OCI-LY7 (cell line): Measurements from ENCODE around the gene UBE4B. TPM values are rescaled to one million over a fixed set of nuclear protein-coding genes. Genes with fewer than 3 reads are reported as not detected.
"Not testable (repeated sequence)": the region's sequence is repeated elsewhere in the genome, so short reads cannot be mapped to it uniquely, and the experiment has no call there.

Source experiments
- BruUV-seq: library from RNA; stranded (reverse); fragments of 400-500 nt; replicated peaks from 2 replicates; lab custom pipeline; 2021; lab: Mats Ljungman, UMichigan
- CTCF ChIA-PET: fragments of 300-600 bp; sonication (Branson Sonifier 250); formaldehyde crosslinking; loops from one replicate; lab custom pipeline; 2022; ENCODE audit warnings: antibody characterized with exemption; ENCODE audit not compliant: unreplicated experiment; lab: Charles Lee
- POLR2A ChIA-PET: fragments of 300-600 bp; sonication (Branson Sonifier 250); formaldehyde crosslinking; loops from one replicate; lab custom pipeline; 2022; ENCODE audit warnings: antibody characterized with exemption; lab: Charles Lee
- DNase-seq: peaks from one replicate; pipeline ENCODE4 v3.0.0-alpha.2; 2015; ENCODE audit warnings: low spot score
- H2AFZ ChIP-seq: fragments of 200-600 bp; sonication (generic), shearing (Covaris generic); 2 replicates; pipeline ENCODE4 v1.6.1; 2014; ENCODE audit warnings: mild to moderate bottlenecking, antibody characterized with exemption, low read length, moderate library complexity
- H3K27ac ChIP-seq: fragments of 200-600 bp; sonication (generic); 2 replicates; pipeline ENCODE4 v1.5.1; 2014; ENCODE audit warnings: mixed run types, low read depth, mild to moderate bottlenecking, moderate library complexity, low read length, inconsistent platforms; ENCODE audit not compliant: poor library complexity, severe bottlenecking
- H3K36me3 ChIP-seq: fragments of 200-600 bp; sonication (generic); 2 replicates; pipeline ENCODE4 v1.6.1; 2014; ENCODE audit warnings: mild to moderate bottlenecking, antibody characterized with exemption, low read length, moderate library complexity, mixed read lengths; ENCODE audit not compliant: insufficient read depth
- H3K4me1 ChIP-seq: fragments of 200-600 bp; sonication (generic); 2 replicates; pipeline ENCODE4 v1.5.1; 2014; ENCODE audit warnings: mild to moderate bottlenecking, low read length; ENCODE audit not compliant: insufficient read depth, poor library complexity, severe bottlenecking
- H3K4me2 ChIP-seq: fragments of 200-600 bp; sonication (generic); 2 replicates; pipeline ENCODE4 v1.6.1; 2014; ENCODE audit warnings: mild to moderate bottlenecking, low read length
- H3K4me3 ChIP-seq: fragments of 200-600 bp; sonication (generic); 2 replicates; pipeline ENCODE4 v1.5.1; 2014; ENCODE audit warnings: mild to moderate bottlenecking, low read depth, low read length; ENCODE audit not compliant: poor library complexity, severe bottlenecking
- H3K79me2 ChIP-seq: fragments of 200-600 bp; sonication (generic); 2 replicates; pipeline ENCODE4 v1.6.1; 2016; ENCODE audit warnings: low read depth, mild to moderate bottlenecking, low read length, moderate library complexity, mixed read lengths; ENCODE audit not compliant: insufficient read depth
- H3K9me2 ChIP-seq: fragments of 200-600 bp; sonication (generic); 2 replicates; pipeline ENCODE4 v1.6.1; 2016; ENCODE audit warnings: mild to moderate bottlenecking, low read length, mixed read lengths; ENCODE audit not compliant: insufficient read depth
- H3K9me3 ChIP-seq: fragments of 200-600 bp; sonication (generic); 2 replicates; pipeline ENCODE4 v1.6.1; 2014; ENCODE audit warnings: mild to moderate bottlenecking, mixed run types, low read length, mixed read lengths
- H4K20me1 ChIP-seq: fragments of 200-600 bp; sonication (generic); 2 replicates; pipeline ENCODE4 v1.6.1; 2014; ENCODE audit warnings: mild to moderate bottlenecking, antibody characterized with exemption, low read length, moderate library complexity, mixed read lengths; ENCODE audit not compliant: insufficient read depth
- EZH2phosphoT487 ChIP-seq: fragments of 200-600 bp; sonication (generic); IDR thresholded peaks from 2 replicates; pipeline ENCODE4 v1.6.1; 2018; ENCODE audit warnings: low read depth, borderline replicate concordance, mild to moderate bottlenecking, mixed run types, antibody characterized with exemption, low read length, moderate library complexity, mixed read lengths
- intact Hi-C: fragments of 100-400 bp; cut with micrococcal nuclease; formaldehyde crosslinking; loops from one replicate; pipeline ENCODE4 v1.10.0; 2022; ENCODE audit not compliant: unreplicated experiment
- total RNA-seq, 2 experiments: library from RNA; depleted of rRNA in 1 of 2; stranded (reverse); fragments of >200 nt in 1 of 2; shearing (Covaris generic) in 1 of 2; gene quantifications; 2 replicates each; pipeline ENCODE4 v1.2.3, GENCODE V29; 2014 to 2022
- TF ChIP-seq, protein P1 (sequence below): fragments of 200-600 bp; sonication (generic); conservative IDR thresholded peaks from 2 replicates; pipeline ENCODE4 v1.5.1; 2014; ENCODE audit warnings: mild to moderate bottlenecking, antibody characterized with exemption, low read length, moderate library complexity, mixed read lengths

The UBE4B gene
- total RNA-seq, 2 experiments from 2014 or later, result 21.5 to 40.7 TPM

DNA sequence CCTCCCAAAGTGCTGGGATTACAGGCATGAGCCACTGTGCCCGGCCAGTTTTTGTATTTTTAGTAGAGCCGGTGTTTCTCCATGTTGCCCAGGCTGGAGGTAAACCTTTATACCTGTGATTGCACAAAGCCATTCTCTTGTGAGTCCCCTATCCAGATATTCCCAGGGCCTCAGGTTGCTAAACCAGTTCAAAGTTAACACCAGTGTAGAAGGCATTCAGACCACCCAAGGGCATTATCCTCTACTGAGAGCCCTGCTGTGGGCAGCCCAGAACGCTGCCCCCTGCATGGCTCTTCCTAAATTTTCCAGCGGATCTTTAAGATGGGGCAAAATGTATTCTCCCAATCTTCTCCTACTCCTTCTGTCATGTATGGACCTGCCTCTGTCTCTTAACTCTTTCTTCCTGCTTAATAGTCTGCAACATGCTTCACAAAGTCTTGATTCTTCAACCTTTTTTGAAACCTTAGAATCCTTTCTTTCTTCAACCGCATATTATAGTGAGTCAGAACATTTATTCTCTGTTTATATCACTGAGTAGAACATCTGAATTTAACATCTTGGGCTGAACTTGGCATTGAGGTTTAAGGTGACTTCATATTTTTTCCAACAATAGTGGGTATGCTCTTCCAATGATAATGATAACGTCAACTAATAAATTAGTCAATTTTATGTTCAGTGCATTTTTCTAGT is 36.0 kb downstream of the UBE4B start:
- BruUV-seq, result no TSS peak
- CTCF ChIA-PET, result no interaction called here
- H3K79me2 ChIP-seq, result peaks cover 6% of the 10 kb centered on the region; the same call in 1 of the 2 replicates
- no peaks in the 10 kb centered on the region for H3K4me1 ChIP-seq
- POLR2A ChIA-PET, result no interaction called here
- H3K4me3 ChIP-seq, result no peak overlapping the region
- no peaks in the 10 kb centered on the region for H3K9me2 ChIP-seq
- TF ChIP-seq, protein P1, sequence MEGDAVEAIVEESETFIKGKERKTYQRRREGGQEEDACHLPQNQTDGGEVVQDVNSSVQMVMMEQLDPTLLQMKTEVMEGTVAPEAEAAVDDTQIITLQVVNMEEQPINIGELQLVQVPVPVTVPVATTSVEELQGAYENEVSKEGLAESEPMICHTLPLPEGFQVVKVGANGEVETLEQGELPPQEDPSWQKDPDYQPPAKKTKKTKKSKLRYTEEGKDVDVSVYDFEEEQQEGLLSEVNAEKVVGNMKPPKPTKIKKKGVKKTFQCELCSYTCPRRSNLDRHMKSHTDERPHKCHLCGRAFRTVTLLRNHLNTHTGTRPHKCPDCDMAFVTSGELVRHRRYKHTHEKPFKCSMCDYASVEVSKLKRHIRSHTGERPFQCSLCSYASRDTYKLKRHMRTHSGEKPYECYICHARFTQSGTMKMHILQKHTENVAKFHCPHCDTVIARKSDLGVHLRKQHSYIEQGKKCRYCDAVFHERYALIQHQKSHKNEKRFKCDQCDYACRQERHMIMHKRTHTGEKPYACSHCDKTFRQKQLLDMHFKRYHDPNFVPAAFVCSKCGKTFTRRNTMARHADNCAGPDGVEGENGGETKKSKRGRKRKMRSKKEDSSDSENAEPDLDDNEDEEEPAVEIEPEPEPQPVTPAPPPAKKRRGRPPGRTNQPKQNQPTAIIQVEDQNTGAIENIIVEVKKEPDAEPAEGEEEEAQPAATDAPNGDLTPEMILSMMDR, result no peak
- TF ChIP-seq EZH2phosphoT487, result no peak
- no peaks in the 10 kb centered on the region for H3K9me3 ChIP-seq
- H3K36me3 ChIP-seq, result no peaks in the 10 kb centered on the region
- H2AFZ ChIP-seq, result no peak overlapping the region
- H4K20me1 ChIP-seq, result no peaks in the 10 kb centered on the region
- no peak overlapping the region for H3K27ac ChIP-seq
- H3K4me2 ChIP-seq, result no peak overlapping the region
- intact Hi-C loops, result no loop called here
- no peak for DNase-seq

- BruUV-seq, result no TSS peak
- Histone ChIP-seq H3K4me2 (no peak overlapping the region), H3K79me2 (peaks cover 6% of the 10 kb centered on the region; the same call in 1 of the 2 replicates), H3K4me1 (no peaks in the 10 kb centered on the region), H3K9me2 (no peaks in the 10 kb centered on the region), H3K36me3 (0 out of 2 replicates have a peak, but pooled peaks cover 4% of the 10 kb centered on the region), H4K20me1 (no peaks in the 10 kb centered on the region), H2AFZ (no peak overlapping the region), H3K4me3 (no peak overlapping the region), H3K27ac (no peak overlapping the region), H3K9me3 (no peaks in the 10 kb centered on the region)
- TF ChIP-seq EZH2phosphoT487, result no peak
- TF ChIP-seq, protein P1, result no peak
- CTCF ChIA-PET, result no interaction called here
- POLR2A ChIA-PET, result no interaction called here
- intact Hi-C loops, result no loop called here
- DNase-seq, result no peak
Measured at GRCh38 chr1:10070206-10070605, 37.4 kb downstream of the UBE4B start.

GRCh38 chr1:10071640-10072039 is 38.9 kb downstream of the UBE4B start:
- BruUV-seq, result no TSS peak
- intact Hi-C loops, result no loop called here
- Histone ChIP-seq H4K20me1 (no peaks in the 10 kb centered on the region), H3K4me3 (no peak overlapping the region), H3K27ac (no peak overlapping the region), H3K36me3 (0 out of 2 replicates have a peak, but pooled peaks cover 6% of the 10 kb centered on the region), H3K4me1 (no peaks in the 10 kb centered on the region), H3K9me2 (no peaks in the 10 kb centered on the region), H2AFZ (no peak overlapping the region), H3K9me3 (no peaks in the 10 kb centered on the region), H3K79me2 (0 out of 2 replicates have a peak, but pooled peaks cover 6% of the 10 kb centered on the region), H3K4me2 (no peak overlapping the region)
- CTCF ChIA-PET, result no interaction called here
- POLR2A ChIA-PET, result interaction anchor here (0.6 to 0.7 kb wide), 2 partner anchors 288 to 1867 kb away, joined by 3 to 5 read pairs; no protein-coding TSS in a partner anchor
- no peak for TF ChIP-seq EZH2phosphoT487
- TF ChIP-seq, protein P1, result no peak
- DNase-seq, result no peak

DNA sequence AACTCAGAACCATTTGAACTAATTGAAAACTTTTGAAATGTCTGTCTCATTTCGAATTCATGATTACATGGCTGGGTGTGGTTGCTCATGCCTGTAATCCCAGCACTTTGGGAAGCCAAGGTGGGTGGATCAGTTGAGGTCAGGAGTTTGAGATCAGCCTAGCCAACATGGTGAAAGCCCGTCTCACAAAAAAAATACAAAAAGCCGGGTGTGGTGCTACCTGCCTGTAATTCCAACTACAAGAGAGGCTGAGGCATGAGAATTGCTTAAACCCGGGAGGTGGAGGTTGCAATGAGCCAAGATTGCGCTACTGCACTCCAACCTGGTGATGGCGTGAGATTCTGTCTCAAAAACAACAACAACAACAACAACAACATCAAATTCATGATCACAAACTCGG is 40.6 kb downstream of the UBE4B start:
- H3K4me2 ChIP-seq, H4K20me1 ChIP-seq, H3K4me3 ChIP-seq, H3K4me1 ChIP-seq, H3K36me3 ChIP-seq, H3K27ac ChIP-seq, H3K9me3 ChIP-seq, CTCF ChIA-PET, H2AFZ ChIP-seq, POLR2A ChIA-PET, intact Hi-C loops, H3K9me2 ChIP-seq, BruUV-seq, H3K79me2 ChIP-seq, DNase-seq: not testable (repeated sequence)
